Endothelial cell of umbilical vein (primary cell): ENCODE data around the gene CYP27C1. TPM values are rescaled to one million over a fixed set of nuclear protein-coding genes. Genes with fewer than 3 reads are reported as not detected.

Experiments used
- BruUV-seq: library from RNA; stranded (reverse); fragments of 400-500 nt; replicated peaks from 2 replicates; lab custom pipeline; 2021; lab: Mats Ljungman, UMichigan
- CTCF ChIA-PET: fragments of 300-600, 350-600 bp; sonication (Branson Sonifier 250); formaldehyde crosslinking; loops from one replicate; lab custom pipeline; 2021; ENCODE audit warnings: antibody characterized with exemption, inconsistent platforms; lab: Charles Lee
- POLR2A ChIA-PET: fragments of 300-600, 350-600 bp; sonication (Branson Sonifier 250); formaldehyde crosslinking; loops from one replicate; lab custom pipeline; 2021; ENCODE audit warnings: antibody characterized with exemption, inconsistent platforms; lab: Charles Lee
- DNase-seq: peaks from one replicate; pipeline ENCODE4 v3.0.0-alpha.2; 2011; ENCODE audit warnings: low read depth, low spot score
- FAIRE-seq: peaks from 2 replicates; lab custom pipeline; 2011; peaks lifted over from hg19 to GRCh38; lab: Jason Lieb, UNC
- H2AFZ ChIP-seq: 2 replicates; pipeline ENCODE4 v1.6.0; 2012; ENCODE audit warnings: low read depth, low read length, control low read depth, inconsistent platforms
- H3K27ac ChIP-seq: 2 replicates; pipeline ENCODE4 v1.5.1; 2011; ENCODE audit warnings: low read depth, mild to moderate bottlenecking, control low read depth, low read length, moderate library complexity; ENCODE audit not compliant: insufficient read depth
- H3K27me3 ChIP-seq, 2 experiments: 2 replicates each; pipeline versions ENCODE4 v1.6.0 to v1.6.1; 2011; ENCODE audit warnings: low read length in 2 of 2, mixed read lengths in 1 of 2; ENCODE audit not compliant: control insufficient read depth in 2 of 2, insufficient read depth in 2 of 2
- H3K36me3 ChIP-seq, 2 experiments: 2 replicates in 1 of 2; 3 replicates in 1 of 2; pipeline ENCODE4 v1.5.1; 2011; ENCODE audit warnings: low read length in 2 of 2, mild to moderate bottlenecking in 1 of 2, moderate library complexity in 1 of 2; ENCODE audit not compliant: control insufficient read depth in 2 of 2, insufficient read depth in 2 of 2; ENCODE audit errors: extremely low read depth in 1 of 2
- H3K4me1 ChIP-seq: 3 replicates; pipeline ENCODE4 v1.5.1; 2011; ENCODE audit warnings: mild to moderate bottlenecking, low read length; ENCODE audit not compliant: control insufficient read depth, insufficient read depth; ENCODE audit errors: extremely low read depth
- H3K4me2 ChIP-seq: 2 replicates; pipeline ENCODE4 v1.6.1; 2011; ENCODE audit warnings: low read length, control low read depth, mixed read lengths; ENCODE audit not compliant: insufficient read depth
- H3K4me3 ChIP-seq, 3 experiments: fragments of 200-600 bp in 1 of 3; sonication (generic), shearing (Covaris generic) in 1 of 3; replicated peaks in 1 of 3; 2 replicates each; pipeline ENCODE4 v1.5.1; 2011 to 2016; ENCODE audit warnings: control low read depth in 3 of 3, low read length in 3 of 3, mild to moderate bottlenecking in 2 of 3, inconsistent platforms in 1 of 3, low read depth in 1 of 3, moderate library complexity in 1 of 3; ENCODE audit not compliant: insufficient read depth in 1 of 3
- H3K79me2 ChIP-seq: 2 replicates; pipeline ENCODE4 v1.6.0; 2012; ENCODE audit warnings: low read length, inconsistent platforms; ENCODE audit not compliant: control insufficient read depth, insufficient read depth
- H3K9ac ChIP-seq: replicated peaks from 2 replicates; pipeline ENCODE3; 2011; ENCODE audit warnings: low read length, control low read depth; ENCODE audit not compliant: insufficient read depth; ENCODE audit errors: extremely low read depth
- H3K9me1 ChIP-seq: replicated peaks from 3 replicates; pipeline ENCODE4 v1.6.0; 2011; ENCODE audit warnings: mild to moderate bottlenecking, low read length; ENCODE audit not compliant: control insufficient read depth, insufficient read depth; ENCODE audit errors: extremely low read depth
- H3K9me3 ChIP-seq: replicated peaks from 2 replicates; pipeline ENCODE4 v1.5.1; 2012; ENCODE audit warnings: low read length, inconsistent platforms; ENCODE audit not compliant: control insufficient read depth, insufficient read depth
- H4K20me1 ChIP-seq: replicated peaks from 2 replicates; pipeline ENCODE3; 2011; ENCODE audit warnings: mild to moderate bottlenecking, low read length; ENCODE audit not compliant: control insufficient read depth, insufficient read depth; ENCODE audit errors: extremely low read depth
- CTCF ChIP-seq, 2 donors: IDR thresholded peaks; 1 replicate in 1 of 2; 2 replicates in 1 of 2; pipeline ENCODE4 v1.5.1; 2011; ENCODE audit warnings: low read length in 2 of 2, mild to moderate bottlenecking in 2 of 2, moderate library complexity in 2 of 2, control low read depth in 1 of 2, inconsistent platforms in 1 of 2, low read depth in 1 of 2; ENCODE audit not compliant: insufficient read depth in 1 of 2; ENCODE audit errors: extremely low read depth in 1 of 2
- EZH2 ChIP-seq: IDR thresholded peaks from 2 replicates; pipeline ENCODE4 v1.6.1; 2012; ENCODE audit warnings: borderline replicate concordance, low read depth, mild to moderate bottlenecking, moderate library complexity, low read length, inconsistent platforms; ENCODE audit not compliant: severe bottlenecking
- FOS ChIP-seq: IDR thresholded peaks from 2 replicates; pipeline ENCODE4 v1.6.1; 2011; ENCODE audit warnings: mild to moderate bottlenecking, low read length, moderate library complexity, borderline replicate concordance; ENCODE audit not compliant: insufficient read depth
- GATA2 ChIP-seq: IDR thresholded peaks from 2 replicates; pipeline ENCODE4 v1.7.0; 2011; ENCODE audit warnings: low read depth, mild to moderate bottlenecking, moderate library complexity, mixed read lengths, low read length; ENCODE audit not compliant: insufficient read length, insufficient read depth
- JUN ChIP-seq: IDR thresholded peaks from 2 replicates; pipeline ENCODE4 v1.6.1; 2011; ENCODE audit warnings: borderline replicate concordance, low read depth; ENCODE audit not compliant: insufficient read length, insufficient read depth
- MAX ChIP-seq: IDR thresholded peaks from 2 replicates; pipeline ENCODE4 v1.6.1; 2011; ENCODE audit not compliant: insufficient read depth, insufficient read length
- MYC ChIP-seq: IDR thresholded peaks from one replicate; pipeline ENCODE4 v1.6.1; 2011; ENCODE audit warnings: mild to moderate bottlenecking, low read depth, low read length
- POLR2A ChIP-seq: IDR thresholded peaks from 2 replicates; pipeline ENCODE4 v1.6.1; 2012; ENCODE audit warnings: low read depth, mild to moderate bottlenecking, control low read depth, low read length
- POLR2AphosphoS5 ChIP-seq: IDR thresholded peaks from 2 replicates; pipeline ENCODE4 v1.6.1; 2012; ENCODE audit warnings: low read depth, mild to moderate bottlenecking, control low read depth, low read length, moderate library complexity; ENCODE audit not compliant: insufficient read depth
- dilution Hi-C: fragments of 300-500 bp; cut with MboI; formaldehyde crosslinking; loops from one replicate; pipeline ENCODE4 v1.15.0; 2019; ENCODE audit warnings: low sequenced_read_pairs; ENCODE audit not compliant: extremely low pct_ligation_motif_present
- intact Hi-C: fragments of 100-400 bp; cut with micrococcal nuclease; formaldehyde crosslinking; loops from one replicate; pipeline ENCODE4 v1.10.0; 2022
- polyA plus RNA-seq, 4 experiments: library from polyadenylated mRNA; depleted of rRNA in 3 of 4; stranded (reverse) in 3 of 4; unstranded in 1 of 4; fragments of >200 nt; gene quantifications; 2 replicates each; pipeline versions ENCODE4 v1.2.1 to v1.2.3, GENCODE V29; 2011 to 2012; ENCODE audit warnings: missing spikeins in 1 of 4
- total RNA-seq: library from RNA; stranded (reverse); gene quantifications from 2 replicates; pipeline ENCODE4 v1.2.3, GENCODE V29; 2021

CYP27C1 gene
- total and polyA plus RNA-seq, 2 donors (not counting 3 experiments of a cell fraction or from before 2014, with no cell fraction given), result not detected

- no peak for TF ChIP-seq JUN
- TF ChIP-seq GATA2, result no peak
- no peak for TF ChIP-seq MAX
- no peak for TF ChIP-seq CTCF (IDR thresholded peaks at IDR 0.05; ENCODE audit: extremely low read depth in 1 of 2, insufficient read depth in 1 of 2, low read depth in 1 of 2, low read length in 2 of 2)
- no peak for TF ChIP-seq EZH2
- TF ChIP-seq FOS, result no peak
- no peak for TF ChIP-seq MYC
- TF ChIP-seq POLR2A, result no peak
- no peak for TF ChIP-seq POLR2AphosphoS5
- no peaks in the 10 kb centered on the region for H3K36me3 ChIP-seq
- H3K4me3 ChIP-seq, result no peak overlapping the region
- H3K79me2 ChIP-seq, result no peaks in the 10 kb centered on the region
- H3K4me1 ChIP-seq, result no peaks in the 10 kb centered on the region
- FAIRE-seq (no peak), DNase-seq (no peak)
- H3K9me3 ChIP-seq, result no peaks in the 10 kb centered on the region
- H2AFZ ChIP-seq, result no peak overlapping the region
- no peak overlapping the region for H3K4me2 ChIP-seq
- H3K27me3 ChIP-seq, result peaks cover 2 to 5% of the 10 kb centered on the region in 2 experiments
- dilution Hi-C loops, result no loop called here
- no peaks in the 10 kb centered on the region for H4K20me1 ChIP-seq
- H3K9ac ChIP-seq, result no peak overlapping the region
- no TSS peak for BruUV-seq
- no peaks in the 10 kb centered on the region for H3K9me1 ChIP-seq
- ChIA-PET POLR2A (no interaction called here), CTCF (no interaction called here)
- no peak overlapping the region for H3K27ac ChIP-seq
- intact Hi-C loops, result no loop called here
Measured at GRCh38 chr2:127199223-127199622, 20.9 kb downstream of the CYP27C1 start.
